Hematopoietic multipotent progenitor cell treated with erythropoietin and hydrocortisone succinate and interleukin-3 and kit ligand, for 4 days (in vitro differentiated cells): ENCODE data around the gene ZNF835.
A peak's percentile ranks its signal among the peaks of the same experiment; 100 is the strongest.
"Not testable (repeated sequence)": the region's sequence is repeated elsewhere in the genome, so short reads cannot be mapped to it uniquely, and the experiment has no call there.

Experiments used
- DNase-seq: peaks from one replicate; pipeline ENCODE4 v3.0.0-alpha.2; 2015

Gene ZNF835

GRCh38 chr19:56671613-56671994, at the start of gene ZNF835:
ZNF835 (minus strand) TSS chr19:56671757; CDS start chr19:56665198, 6,559 bp downstream.
- peak; percentile 95 for DNase-seq

GRCh38 chr19:56720281-56720680, 48.7 kb upstream of the ZNF835 start:
- DNase-seq = no peak

GRCh38 chr19:56718231-56718630, 46.7 kb upstream of the ZNF835 start:
- DNase-seq = peak; percentile 14

GRCh38 chr19:56712611-56713276, 41.2 kb upstream of the ZNF835 start:
- no peak for DNase-seq

- DNase-seq = no peak
These were observed 38.9 kb upstream of the ZNF835 start for GRCh38 chr19:56710437-56710836.

- no peak for DNase-seq
These were observed 36.3 kb upstream of the ZNF835 start for GRCh38 chr19:56707821-56708220.

- DNase-seq = peak; percentile 22
These were observed 34.4 kb upstream of the ZNF835 start for GRCh38 chr19:56705939-56706338.

GRCh38 chr19:56701895-56702294, 30.3 kb upstream of the ZNF835 start:
- DNase-seq = no peak

- DNase-seq = no peak
These were observed 28.0 kb upstream of the ZNF835 start for GRCh38 chr19:56699552-56699951.

GRCh38 chr19:56692206-56692895, 20.8 kb upstream of the ZNF835 start:
- DNase-seq = no peak

GRCh38 chr19:56690670-56691069, 19.1 kb upstream of the ZNF835 start:
- peak; percentile 48 for DNase-seq

- no peak for DNase-seq
These were observed 17.6 kb upstream of the ZNF835 start for GRCh38 chr19:56689198-56689597.

GRCh38 chr19:56687031-56687430, 15.5 kb upstream of the ZNF835 start:
- DNase-seq = no peak

GRCh38 chr19:56683116-56683515, 11.6 kb upstream of the ZNF835 start:
- DNase-seq = no peak

GRCh38 chr19:56681702-56682101, 10.1 kb upstream of the ZNF835 start:
- DNase-seq = no peak

GRCh38 chr19:56678205-56678604, 6.6 kb upstream of the ZNF835 start:
- no peak for DNase-seq

- DNase-seq = not testable (repeated sequence)
These were observed 1.1 kb upstream of the ZNF835 start for GRCh38 chr19:56672610-56673009.

- DNase-seq = no peak
These were observed 470 bp downstream of the ZNF835 start for GRCh38 chr19:56670961-56671612.

GRCh38 chr19:56670401-56670960, 1.1 kb downstream of the ZNF835 start:
- peak; percentile 9 for DNase-seq

- DNase-seq = no peak
These were observed 2.9 kb downstream of the ZNF835 start for GRCh38 chr19:56668676-56669075.

GRCh38 chr19:56667311-56667870, 4.2 kb downstream of the ZNF835 start:
- DNase-seq = no peak

- DNase-seq = no peak
These were observed 7.0 kb downstream of the ZNF835 start for GRCh38 chr19:56664511-56664910.

- no peak for DNase-seq
These were observed 7.5 kb downstream of the ZNF835 start for GRCh38 chr19:56663931-56664500.
